ENCODE results near the gene SBK1.

Gene SBK1

GRCh38 chr16:28320023-28320561 is 27.8 kb downstream of the SBK1 start:
- no peaks in the 10 kb centered on the region for H3K9me3 ChIP-seq (ENCODE audit: insufficient read depth, low read depth, low read length)
- no peak overlapping the region for H3K4me2 ChIP-seq (ENCODE audit: low read depth, low read length, poor library complexity, severe bottlenecking)
- no peaks in the 10 kb centered on the region for H3K36me3 ChIP-seq (ENCODE audit: insufficient read depth, low read length)
- H4K20me1 ChIP-seq (ENCODE audit: insufficient read depth, low read length, poor library complexity, severe bottlenecking): no peaks in the 10 kb centered on the region
- no peaks in the 10 kb centered on the region for H3K27me3 ChIP-seq (ENCODE audit: insufficient read depth, low read length, poor library complexity, severe bottlenecking)
- TF ChIP-seq CTCF (conservative IDR thresholded peaks at IDR 0.05; ENCODE audit: low read length) (no peak), EZH2phosphoT487 (IDR thresholded peaks at IDR 0.05; ENCODE audit: borderline replicate concordance) (no peak)
- H3K79me2 ChIP-seq (ENCODE audit: insufficient read depth, low read length): no peaks in the 10 kb centered on the region
- no peak overlapping the region for H2AFZ ChIP-seq (ENCODE audit: low read length)
- H3K9ac ChIP-seq (ENCODE audit: low read depth, low read length, poor library complexity, severe bottlenecking): no peak overlapping the region
- no peaks in the 10 kb centered on the region for H3K4me1 ChIP-seq (ENCODE audit: insufficient read depth, low read length, poor library complexity, severe bottlenecking)
- H3F3A ChIP-seq (ENCODE audit: low read depth): no peaks in the 10 kb centered on the region
- H3K9me2 ChIP-seq (replicated peaks; ENCODE audit: low read depth, low read length): no peaks in the 10 kb centered on the region
- H3K4me3 ChIP-seq (ENCODE audit: low read length, poor library complexity, severe bottlenecking): no peak overlapping the region

GRCh38 chr16:28320741-28321140 is 28.4 kb downstream of the SBK1 start:
- H3K36me3 ChIP-seq (ENCODE audit: insufficient read depth, low read length): no peaks in the 10 kb centered on the region
- no peaks in the 10 kb centered on the region for H3K4me1 ChIP-seq (ENCODE audit: insufficient read depth, low read length, poor library complexity, severe bottlenecking)
- no peak for TF ChIP-seq EZH2phosphoT487 (IDR thresholded peaks at IDR 0.05; ENCODE audit: borderline replicate concordance)
- no peak for TF ChIP-seq CTCF (conservative IDR thresholded peaks at IDR 0.05; ENCODE audit: low read length)
- H3K9me3 ChIP-seq (ENCODE audit: insufficient read depth, low read depth, low read length): no peaks in the 10 kb centered on the region
- no peaks in the 10 kb centered on the region for H3K79me2 ChIP-seq (ENCODE audit: insufficient read depth, low read length)
- H3K4me2 ChIP-seq (ENCODE audit: low read depth, low read length, poor library complexity, severe bottlenecking): no peak overlapping the region
- H3K27me3 ChIP-seq (ENCODE audit: insufficient read depth, low read length, poor library complexity, severe bottlenecking): no peaks in the 10 kb centered on the region
- no peak overlapping the region for H3K4me3 ChIP-seq (ENCODE audit: low read length, poor library complexity, severe bottlenecking)
- H3K9ac ChIP-seq (ENCODE audit: low read depth, low read length, poor library complexity, severe bottlenecking): no peak overlapping the region
- no peaks in the 10 kb centered on the region for H3K9me2 ChIP-seq (replicated peaks; ENCODE audit: low read depth, low read length)
- no peaks in the 10 kb centered on the region for H4K20me1 ChIP-seq (ENCODE audit: insufficient read depth, low read length, poor library complexity, severe bottlenecking)
- H3F3A ChIP-seq (ENCODE audit: low read depth): no peaks in the 10 kb centered on the region
- no peak overlapping the region for H2AFZ ChIP-seq (ENCODE audit: low read length)

- H3K36me3 ChIP-seq (ENCODE audit: insufficient read depth, low read length): no peaks in the 10 kb centered on the region
- H3K9me2 ChIP-seq (replicated peaks; ENCODE audit: low read depth, low read length): no peaks in the 10 kb centered on the region
- no peaks in the 10 kb centered on the region for H3K9me3 ChIP-seq (ENCODE audit: insufficient read depth, low read depth, low read length)
- no peak for TF ChIP-seq EZH2phosphoT487 (IDR thresholded peaks at IDR 0.05; ENCODE audit: borderline replicate concordance)
- peak; percentile 83 for TF ChIP-seq CTCF (conservative IDR thresholded peaks at IDR 0.05; ENCODE audit: low read length)
- no peaks in the 10 kb centered on the region for H3K27me3 ChIP-seq (ENCODE audit: insufficient read depth, low read length, poor library complexity, severe bottlenecking)
- H3K79me2 ChIP-seq (ENCODE audit: insufficient read depth, low read length): no peaks in the 10 kb centered on the region
- H3K4me2 ChIP-seq (ENCODE audit: low read depth, low read length, poor library complexity, severe bottlenecking): no peak overlapping the region
- no peaks in the 10 kb centered on the region for H3F3A ChIP-seq (ENCODE audit: low read depth)
- no peak overlapping the region for H2AFZ ChIP-seq (ENCODE audit: low read length)
- no peaks in the 10 kb centered on the region for H3K4me1 ChIP-seq (ENCODE audit: insufficient read depth, low read length, poor library complexity, severe bottlenecking)
- H3K9ac ChIP-seq (ENCODE audit: low read depth, low read length, poor library complexity, severe bottlenecking): no peak overlapping the region
- H4K20me1 ChIP-seq (ENCODE audit: insufficient read depth, low read length, poor library complexity, severe bottlenecking): no peaks in the 10 kb centered on the region
- no peak overlapping the region for H3K4me3 ChIP-seq (ENCODE audit: low read length, poor library complexity, severe bottlenecking)
Measured at GRCh38 chr16:28321700-28322411, 29.5 kb downstream of the SBK1 start.
